Stimulated activated CD8-positive, alpha-beta memory T cell treated with anti-CD3 and anti-CD28 coated beads, Interleukin-4, amount 100 ng/mL, for 1 hour (primary cell): ENCODE measurements around the gene IL17RE.

Experiments used
- DNase-seq, 2 donors: peaks; one replicate each; pipeline ENCODE4 v3.0.0-alpha.2; 2020; ENCODE audit warnings: low read depth in 2 of 2, low spot score in 1 of 2

Gene IL17RE

DNA sequence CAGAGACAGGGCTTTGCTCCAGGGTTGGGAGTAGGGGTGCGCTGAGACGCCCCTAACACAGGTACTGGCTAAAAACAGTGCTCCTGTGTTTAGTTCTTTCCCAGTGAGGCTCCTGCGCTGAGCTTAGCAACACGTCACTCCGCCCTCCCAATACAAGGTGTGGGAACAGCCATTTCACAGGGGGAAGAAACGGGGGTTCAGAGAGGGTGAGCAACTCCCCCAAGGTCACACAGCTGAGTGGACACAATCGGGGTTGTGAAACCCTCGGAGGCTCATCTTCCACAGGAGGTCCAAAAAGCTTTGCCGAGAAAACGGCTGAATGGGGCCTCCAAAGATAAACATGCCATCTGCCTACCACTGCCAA, 48.9 kb downstream of the IL17RE start:
- DNase-seq = no peak

GRCh38 chr3:9951962-9952805, 49.5 kb downstream of the IL17RE start, which contains the start of gene PRRT3:
TSS of gene PRRT3 (minus strand) at chr3:9952408. CDS start at chr3:9950115, 2,293 bp downstream.
- no peak for DNase-seq

DNA sequence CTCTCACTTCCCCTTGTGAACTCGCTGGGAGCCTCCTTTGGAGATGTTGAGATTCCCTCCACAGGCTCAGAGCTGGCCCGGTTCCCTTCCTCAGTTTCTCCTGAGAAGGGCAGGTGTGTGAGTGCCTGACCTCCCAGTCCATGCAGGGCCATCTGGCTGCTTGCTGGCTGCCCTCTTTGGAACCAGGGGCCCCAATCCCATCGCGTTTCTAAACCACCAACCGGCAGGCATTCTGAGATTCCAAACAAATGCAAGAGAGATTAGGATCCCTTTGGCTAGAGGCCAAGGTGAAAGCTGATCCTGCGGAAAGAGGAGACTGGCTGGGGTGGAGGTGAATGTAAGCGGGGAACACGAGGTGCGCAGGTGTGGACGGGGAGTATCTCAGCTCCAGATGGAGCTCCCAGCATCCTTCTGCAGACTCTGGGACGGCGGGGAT, 52.4 kb downstream of the IL17RE start:
- no peak for DNase-seq

- DNase-seq = no peak
These were observed 53.1 kb downstream of the IL17RE start for GRCh38 chr3:9955611-9956352.

DNA sequence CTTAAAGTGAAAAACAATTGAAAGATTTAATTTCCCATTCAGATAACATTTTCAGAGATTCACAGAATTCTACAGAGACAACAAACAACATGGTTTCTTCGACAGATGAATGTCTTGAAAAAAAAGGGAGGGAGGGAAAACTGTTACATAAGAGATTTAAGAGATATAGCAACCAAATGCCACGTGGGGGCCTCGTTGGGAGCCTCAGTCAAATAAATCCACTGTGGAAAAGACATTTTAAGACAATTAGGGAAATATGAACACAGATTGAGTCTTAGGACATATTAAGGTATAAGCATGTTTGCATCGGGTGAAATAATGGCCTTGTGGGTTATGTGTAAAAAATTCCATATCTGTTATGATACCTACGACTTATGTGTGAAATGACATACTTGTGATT, 54.6 kb downstream of the IL17RE start:
- DNase-seq = no peak

DNA sequence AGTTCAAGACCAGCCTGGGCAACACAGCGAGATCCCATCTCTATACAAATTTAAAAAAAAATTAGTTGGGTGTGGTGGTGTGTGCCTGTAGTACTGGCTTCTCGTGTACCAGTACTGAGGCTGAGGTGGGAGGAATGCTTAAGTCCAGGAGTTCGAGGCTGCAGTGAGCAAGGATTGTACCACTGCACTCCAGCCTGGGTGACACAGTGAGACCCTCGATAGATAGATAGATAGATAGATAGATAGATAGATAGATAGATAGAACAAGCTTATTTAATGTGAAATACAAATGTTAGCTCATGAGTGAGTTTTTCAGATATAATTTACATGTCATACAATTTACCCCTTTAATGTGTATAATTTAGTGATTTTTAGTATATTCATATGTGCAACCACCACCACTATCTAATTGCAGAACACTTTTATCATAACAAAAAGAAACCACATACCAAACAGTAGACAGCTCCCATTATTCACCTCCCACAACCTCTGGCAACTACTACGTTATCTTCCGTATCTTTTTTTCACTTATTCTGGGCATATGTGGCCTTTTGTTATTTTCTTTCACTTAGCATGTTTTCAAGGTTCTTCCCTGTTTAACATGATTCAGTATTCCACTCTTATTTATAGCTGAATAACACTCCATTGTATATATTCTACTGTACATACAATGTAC, 62.7 kb downstream of the IL17RE start:
- no peak for DNase-seq
